GM19467 (cell line): ENCODE data around the gene IMMP2L.

Source experiments
- ATAC-seq: cut with Tn5 transposase; IDR thresholded peaks from one replicate; pipeline ENCODE4 v1.9.1; 2021; ENCODE audit warnings: mild to moderate bottlenecking, moderate library complexity; ENCODE audit not compliant: unreplicated experiment

IMMP2L gene

DNA sequence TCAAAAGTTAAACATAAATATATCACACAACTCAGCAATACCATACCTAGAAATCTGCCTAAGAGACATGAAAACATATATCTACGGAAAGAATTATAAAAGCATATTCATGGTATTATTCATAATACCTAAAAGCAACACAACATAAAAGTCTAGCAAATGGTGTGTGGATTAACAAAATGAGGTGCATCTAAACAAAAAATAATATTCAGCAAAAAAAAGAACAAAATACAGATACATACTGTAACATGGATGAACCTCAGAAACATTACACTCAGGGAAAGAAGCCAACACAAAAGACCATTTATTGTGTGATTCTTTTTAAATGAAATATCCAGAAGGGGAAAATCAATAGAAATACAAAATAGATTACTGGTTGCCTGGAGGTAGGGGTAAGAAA is 155.0 kb downstream of the IMMP2L start:
- ATAC-seq, result no peak

DNA sequence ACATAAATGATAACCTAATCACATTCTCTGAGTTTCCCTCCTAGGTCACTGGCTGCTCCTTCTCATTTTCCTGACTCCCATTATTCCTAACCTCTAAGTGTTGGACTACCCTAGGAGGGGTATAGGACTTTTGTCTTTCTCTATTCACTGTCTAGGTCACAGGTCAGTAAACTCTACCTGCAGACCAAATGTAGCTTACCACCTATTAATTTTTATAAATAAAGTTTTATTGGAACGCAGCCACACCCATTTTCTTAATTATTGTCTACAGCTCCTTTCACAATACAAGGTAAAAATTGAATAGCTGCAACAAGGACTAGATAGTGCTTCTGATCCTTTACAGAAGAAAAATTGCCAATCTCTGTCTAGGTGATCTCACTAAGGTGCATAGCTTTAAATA is 156.7 kb downstream of the IMMP2L start:
- ATAC-seq, result no peak

DNA sequence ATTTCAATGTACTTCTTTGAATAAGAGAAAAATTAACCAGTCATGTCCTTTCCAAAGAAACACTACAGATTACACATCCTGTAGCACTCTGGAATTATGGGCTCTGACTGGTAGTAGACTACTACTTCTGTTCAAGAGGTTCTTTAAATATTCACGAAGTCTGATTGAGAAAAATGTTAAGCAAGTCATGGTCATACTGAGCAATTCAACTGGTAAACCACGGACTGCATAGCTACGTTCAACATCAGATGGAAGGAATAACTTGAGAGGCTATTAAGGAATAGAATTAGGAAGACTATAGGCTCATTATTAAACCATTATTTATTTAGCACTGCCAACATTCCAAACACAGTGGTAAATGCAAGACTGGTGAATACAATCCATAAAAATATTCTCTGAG is 160.8 kb downstream of the IMMP2L start:
- ATAC-seq, result no peak

DNA sequence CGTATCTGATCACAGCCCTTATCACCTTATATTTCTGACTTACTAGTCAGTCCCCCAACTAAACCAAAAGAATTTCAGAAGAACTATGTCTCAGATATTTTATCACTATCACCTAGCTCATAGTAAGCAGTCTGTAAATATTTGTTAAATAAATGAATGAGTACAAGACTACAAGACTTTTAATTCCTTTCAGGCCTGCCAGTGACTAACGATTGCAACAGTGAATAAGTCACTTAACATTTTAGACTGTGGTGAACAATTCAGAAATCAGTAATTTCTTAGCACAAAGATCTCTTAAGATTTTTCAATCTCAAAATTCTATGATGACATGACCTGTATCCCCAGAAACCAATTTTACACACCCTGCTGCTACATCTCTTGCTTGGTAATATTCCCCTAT is 162.2 kb downstream of the IMMP2L start:
- no peak for ATAC-seq

DNA sequence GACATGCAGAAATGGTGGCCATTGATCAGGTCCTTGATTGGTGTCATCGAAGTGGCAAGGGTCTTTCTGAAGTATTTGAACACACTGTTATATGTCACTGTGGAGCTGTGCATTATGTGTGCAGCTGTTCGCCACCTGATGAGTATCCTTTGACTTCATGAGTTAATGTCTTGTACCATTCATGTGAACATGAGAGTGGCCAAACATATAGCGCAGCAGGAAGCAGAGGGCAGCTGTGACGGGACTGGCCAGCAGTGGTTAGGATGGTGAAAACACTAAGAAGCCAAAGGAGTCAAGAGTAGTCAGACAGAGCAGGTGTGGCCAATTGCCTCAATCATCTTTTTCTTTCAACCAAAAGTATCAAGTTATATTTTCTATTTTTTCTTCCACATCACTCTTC is 167.4 kb downstream of the IMMP2L start:
- no peak for ATAC-seq

DNA sequence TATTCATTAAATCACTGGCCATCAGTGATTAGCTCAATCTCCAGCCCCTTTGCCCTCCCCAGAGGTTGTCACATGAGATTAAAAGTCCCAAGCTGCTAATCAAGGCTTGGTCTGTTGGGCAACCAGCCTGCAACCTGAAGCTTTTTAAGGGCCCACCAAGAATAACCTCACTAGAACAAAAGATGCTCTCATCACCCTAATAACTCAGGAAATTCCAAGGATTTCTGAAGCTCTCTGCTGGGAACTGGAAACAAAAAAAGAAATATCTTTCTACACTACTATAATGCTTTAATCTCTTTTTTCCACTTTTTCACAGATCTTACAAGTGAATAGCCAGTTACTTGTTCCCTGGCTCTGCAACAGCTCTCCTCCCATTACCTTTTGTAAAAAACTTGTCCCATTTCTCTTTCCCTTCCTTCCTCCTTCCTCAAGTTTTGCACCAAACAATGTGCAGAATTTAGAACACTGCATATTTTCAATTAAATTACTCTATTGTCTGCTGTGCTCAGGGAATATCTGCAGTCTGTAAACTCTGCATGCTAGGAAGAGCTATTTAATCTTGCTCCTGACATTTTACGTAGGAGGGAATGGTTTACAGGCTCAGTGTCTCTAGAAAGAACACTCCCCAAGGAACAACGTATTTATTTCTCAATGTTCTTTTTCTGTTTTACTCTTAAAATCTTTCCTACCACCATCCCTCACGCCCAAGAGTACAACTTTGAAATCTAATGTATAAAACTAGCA is 169.1 kb downstream of the IMMP2L start:
- no peak for ATAC-seq

DNA sequence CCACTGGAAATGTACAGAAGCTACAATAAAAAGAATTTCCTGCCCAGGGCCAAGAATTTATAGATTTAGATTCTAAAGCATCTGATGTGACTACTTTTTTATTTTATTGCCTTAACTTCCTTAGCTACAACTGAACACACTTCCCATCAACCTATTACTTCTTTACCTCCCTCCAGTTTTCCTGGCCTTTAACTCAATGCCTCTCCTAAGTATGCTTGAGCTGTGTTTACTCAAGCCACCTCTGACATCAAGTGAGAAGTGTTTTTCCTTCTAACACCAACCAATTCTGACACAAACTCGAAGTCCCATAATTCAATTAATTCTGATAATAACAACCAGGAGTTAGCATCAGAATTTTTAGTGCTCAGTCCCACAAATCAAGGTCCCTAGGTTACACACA is 170.0 kb downstream of the IMMP2L start:
- no peak for ATAC-seq

DNA sequence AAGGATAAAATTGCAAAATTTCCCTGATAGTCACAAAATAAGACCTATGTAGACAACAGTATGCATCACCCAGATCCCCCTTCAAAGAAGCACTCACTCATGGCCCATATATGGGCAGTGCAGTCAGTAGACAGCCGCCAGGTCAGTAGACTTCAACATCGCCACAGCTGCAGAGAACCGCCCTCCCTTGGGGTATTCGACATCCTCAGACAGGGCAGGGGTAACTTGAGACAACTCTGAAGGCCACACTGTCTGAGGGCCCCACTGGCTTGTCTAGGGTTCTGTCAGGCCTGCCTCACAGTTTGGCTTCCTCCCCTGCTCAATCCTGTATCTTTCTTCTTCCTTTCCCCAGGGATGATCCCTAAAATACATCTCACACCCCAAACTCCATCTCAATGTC is 172.3 kb downstream of the IMMP2L start:
- ATAC-seq, result no peak

DNA sequence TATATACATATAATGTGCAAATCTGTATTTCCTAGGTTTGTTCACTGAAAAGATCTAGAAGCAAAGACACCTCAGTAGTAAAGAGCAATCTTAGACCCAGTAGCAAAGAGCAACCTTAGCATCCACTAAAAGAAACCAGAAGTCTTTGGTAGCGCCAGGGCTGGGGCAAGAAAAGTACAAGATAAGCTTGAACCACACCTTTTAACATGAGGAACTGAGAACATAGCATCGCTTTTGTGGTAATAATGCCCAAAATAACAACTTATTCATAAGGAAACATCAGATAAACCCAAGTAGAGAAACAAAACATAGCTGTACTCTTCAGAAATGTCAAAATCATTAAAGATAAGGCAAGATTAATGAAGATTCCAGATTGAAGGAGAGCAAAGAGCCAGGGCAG is 173.4 kb downstream of the IMMP2L start:
- ATAC-seq, result peak; percentile 64

DNA sequence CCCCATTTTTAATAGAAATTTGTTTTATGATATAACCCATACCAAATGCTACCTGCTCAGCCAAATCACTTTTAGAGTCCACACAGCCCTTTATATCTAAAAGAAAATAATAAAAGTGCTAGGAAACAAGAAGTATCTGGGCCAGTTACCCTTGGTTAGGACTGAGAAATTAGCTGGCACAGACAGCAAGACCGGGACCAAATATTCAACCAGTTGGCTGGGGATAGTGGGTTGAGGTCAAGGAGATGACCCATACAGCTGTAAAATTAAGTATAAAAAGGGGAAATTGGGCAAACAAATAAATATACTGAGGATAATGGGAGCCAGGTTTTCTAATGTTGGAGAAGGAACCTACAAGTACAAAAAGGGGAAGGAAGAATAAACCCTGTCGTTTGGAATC is 174.3 kb downstream of the IMMP2L start:
- ATAC-seq, result no peak

DNA sequence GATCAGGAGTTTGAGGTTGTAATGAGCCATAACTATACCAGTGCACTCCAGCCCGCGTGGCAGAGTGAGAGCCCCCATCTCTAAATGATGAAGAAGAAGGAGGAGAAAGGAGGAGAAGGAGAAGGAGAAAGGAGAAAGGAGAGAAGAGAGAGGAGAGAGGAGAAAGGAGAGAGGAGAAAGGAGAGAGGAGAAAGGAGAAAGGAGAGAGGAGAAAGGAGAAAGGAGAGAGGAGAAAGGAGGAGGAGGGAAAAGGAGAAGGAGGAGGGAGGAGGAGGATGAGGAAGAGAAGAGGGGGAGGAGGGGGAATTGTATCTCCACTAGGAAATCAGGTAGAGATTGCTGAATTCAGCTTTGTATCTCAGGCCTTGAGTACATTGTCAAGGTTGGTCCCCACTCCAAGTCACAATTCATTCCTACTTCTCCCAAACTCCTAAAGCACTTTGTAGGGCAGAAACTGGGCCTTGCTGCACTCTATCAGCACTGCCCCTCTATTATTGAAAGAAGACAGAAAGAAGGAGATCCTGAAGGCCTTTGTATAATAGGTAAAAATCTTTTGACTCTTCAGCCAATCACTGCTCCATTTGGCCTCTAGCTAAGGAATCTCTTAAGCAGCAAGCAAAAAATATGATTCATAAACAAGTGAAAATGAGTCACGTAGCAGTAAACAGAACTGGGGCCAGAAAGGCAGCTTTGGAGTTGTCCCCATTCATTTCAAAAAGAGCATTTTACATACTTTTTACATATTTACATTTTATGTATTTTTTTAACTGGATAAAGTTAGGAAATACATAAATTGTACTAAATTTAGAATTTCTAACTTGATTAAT is 178.0 kb downstream of the IMMP2L start:
- no peak for ATAC-seq

DNA sequence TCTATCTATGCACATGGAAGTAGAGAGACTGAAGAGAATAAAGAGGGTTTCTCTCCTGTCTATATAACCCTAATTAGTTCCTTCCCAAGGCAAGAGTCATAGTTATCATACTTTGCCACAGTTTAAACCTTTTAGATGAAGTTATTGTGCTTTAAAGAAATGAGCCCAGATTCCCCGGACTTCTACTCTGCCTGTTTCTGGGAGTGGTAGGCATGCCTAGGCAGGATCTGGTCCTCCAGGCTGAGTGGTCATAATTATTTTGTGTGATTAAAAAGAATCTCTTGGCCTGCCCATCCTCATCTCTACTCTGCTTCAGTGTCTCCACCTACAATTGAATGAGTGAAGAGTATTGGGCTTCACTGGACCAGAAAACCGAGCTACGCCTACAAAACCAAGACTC is 179.2 kb downstream of the IMMP2L start:
- ATAC-seq, result no peak

DNA sequence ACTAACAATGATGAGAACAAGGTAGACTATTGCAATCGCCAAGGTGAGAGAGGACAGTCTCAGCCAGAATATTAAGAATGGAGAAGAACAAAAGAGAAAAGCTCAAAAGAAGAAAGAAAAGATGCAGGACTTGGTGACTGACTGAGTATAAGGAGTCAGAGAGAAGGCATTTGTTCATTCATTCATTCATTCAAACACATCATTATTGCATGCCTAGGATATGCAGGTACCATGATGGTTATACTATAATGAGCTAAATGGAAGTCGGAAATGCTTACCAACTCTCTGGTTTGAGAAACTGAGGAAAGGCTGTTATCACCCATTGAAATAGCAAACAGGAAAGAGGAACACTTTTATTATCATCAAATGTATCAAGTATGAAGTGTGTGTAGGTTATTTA is 180.7 kb downstream of the IMMP2L start:
- ATAC-seq, result no peak

DNA sequence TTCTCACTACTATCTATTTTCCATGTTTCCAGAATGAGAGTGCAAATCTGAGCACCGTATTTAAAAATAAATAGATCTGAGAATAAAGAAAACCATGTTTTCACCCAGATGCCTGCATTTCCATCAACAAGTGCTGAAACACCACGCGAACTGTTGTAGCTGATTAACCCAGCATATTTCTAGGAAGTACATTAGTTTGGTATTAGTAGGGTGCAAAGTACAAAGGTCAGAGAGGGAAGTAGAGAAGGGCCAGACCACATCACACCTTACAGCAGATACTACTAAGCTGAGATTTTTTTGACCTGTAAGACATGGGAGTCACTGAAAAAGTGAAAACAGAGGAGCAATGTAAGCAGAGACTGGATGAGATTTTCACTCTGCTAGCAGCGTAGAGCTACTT is 181.3 kb downstream of the IMMP2L start:
- no peak for ATAC-seq

DNA sequence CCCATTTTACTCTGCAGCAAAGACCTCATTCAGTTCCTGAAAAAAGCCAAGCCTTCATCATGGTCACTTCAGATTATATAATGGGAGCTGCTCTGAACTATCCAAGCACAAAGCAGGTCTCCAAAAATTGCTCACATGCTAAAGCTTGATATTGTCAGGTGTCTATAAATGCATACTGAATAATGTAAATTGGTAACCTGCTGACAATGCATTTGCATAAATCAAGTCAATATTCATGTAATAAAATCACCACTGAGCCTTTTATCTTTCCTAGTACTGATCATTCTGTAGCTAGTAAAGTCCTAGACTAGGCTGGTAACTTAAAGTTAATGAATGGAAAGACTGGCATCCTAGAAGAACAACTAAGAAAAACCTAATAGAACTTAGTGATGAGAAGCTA is 188.3 kb downstream of the IMMP2L start:
- no peak for ATAC-seq

DNA sequence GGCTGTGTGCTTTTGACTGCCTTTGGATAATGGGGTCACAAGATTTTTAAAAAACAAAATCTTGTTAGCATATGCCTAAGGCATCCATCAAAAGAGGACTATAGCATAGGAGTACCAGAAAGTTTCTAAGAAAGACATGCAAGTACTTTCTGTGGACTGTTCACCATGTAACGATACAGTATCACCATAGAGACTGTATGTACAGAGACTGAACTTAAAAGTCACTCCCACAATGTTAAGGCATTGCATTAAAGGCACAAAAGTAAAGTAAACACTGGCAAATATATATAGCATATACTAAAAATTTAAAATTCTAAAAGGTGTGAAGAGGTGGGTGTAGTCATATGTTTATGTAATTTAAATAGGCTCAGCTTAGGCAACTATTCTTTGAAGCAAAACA is 190.9 kb downstream of the IMMP2L start:
- ATAC-seq, result no peak

DNA sequence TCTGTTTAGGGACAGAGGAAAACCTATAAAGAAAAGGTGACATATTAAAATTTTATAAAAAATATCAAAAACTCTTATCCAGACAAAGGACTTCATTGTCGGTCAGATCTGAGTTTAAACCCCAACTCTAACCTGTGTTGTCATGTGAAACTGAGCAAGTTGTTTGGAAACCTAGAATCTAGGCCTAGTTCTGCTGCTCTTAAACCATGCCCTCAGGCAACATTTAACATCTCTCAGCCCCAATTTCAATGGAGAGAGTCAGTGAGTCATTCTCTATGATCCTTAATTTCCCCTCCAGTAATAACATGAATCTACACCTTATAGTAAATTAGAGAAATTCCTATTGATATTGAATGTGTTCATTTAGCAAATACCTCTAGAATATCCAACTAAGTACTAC is 192.3 kb downstream of the IMMP2L start:
- ATAC-seq, result no peak

DNA sequence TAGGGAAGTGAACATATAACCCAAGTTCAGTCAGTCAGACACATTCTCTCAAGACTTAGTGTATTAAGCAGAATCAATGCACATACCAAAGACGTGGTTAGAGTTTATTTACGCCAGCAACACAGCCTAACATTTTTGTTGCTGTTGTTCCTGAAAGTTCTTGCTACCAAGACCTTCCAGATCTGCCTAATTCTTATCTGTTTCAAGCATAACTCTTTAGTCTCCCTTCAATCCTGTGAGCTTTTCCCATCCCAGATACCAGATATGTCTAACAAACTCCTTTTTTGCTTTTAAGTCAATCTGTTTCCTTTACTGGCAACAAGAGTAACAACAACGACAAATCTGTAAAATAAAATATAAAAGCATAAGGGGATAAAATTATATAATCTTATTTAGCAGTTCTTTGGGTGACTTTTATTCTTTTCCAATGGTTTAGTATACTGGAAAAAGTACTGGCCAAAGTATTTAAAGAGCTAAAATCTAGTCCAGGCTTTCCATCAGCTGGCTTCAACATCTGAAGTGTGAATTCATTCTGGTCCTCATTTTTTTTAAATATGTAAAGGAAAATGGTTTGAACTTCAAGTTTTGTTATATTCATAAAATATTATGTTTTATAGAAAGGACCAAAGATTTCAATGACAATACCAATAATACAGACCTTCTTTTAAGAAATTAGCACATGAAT is 193.8 kb downstream of the IMMP2L start:
- no peak for ATAC-seq

DNA sequence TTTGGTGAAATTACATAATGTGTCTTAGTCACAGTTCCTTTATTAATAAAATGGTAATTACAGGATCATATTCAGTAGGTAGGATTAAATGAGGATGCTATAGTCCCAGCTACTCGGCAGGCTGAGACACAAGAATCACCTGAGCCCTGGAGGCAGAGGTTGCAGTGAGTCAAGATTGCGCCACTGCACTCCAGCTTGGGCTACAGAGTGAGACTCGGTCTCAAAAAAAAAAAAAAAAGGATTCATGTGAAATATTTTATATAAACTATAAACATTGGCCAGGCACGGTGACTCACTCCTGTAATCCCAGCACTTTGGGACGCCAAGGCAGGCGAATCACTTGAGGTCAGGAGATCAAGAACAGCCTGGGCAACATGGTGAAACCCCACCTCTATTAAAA is 197.9 kb downstream of the IMMP2L start:
- ATAC-seq, result no peak

DNA sequence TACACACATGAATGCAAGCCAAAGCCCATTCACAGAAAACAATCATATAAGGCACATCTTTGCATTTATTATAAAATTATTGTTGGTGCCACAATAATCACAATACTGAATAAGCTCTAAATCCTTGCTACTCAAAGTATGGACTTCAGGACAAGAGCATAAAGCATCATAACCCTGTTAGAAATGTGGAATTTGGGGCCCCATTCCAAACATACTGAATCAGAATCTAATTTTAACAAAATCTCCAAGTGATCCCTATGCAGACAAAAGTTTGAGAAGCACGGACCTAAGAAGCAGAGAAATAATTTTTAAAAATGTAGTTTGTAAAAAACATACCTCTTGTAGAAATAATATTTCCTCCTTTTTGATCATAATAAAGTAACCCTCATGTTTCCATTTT is 199.2 kb downstream of the IMMP2L start:
- ATAC-seq, result no peak

DNA sequence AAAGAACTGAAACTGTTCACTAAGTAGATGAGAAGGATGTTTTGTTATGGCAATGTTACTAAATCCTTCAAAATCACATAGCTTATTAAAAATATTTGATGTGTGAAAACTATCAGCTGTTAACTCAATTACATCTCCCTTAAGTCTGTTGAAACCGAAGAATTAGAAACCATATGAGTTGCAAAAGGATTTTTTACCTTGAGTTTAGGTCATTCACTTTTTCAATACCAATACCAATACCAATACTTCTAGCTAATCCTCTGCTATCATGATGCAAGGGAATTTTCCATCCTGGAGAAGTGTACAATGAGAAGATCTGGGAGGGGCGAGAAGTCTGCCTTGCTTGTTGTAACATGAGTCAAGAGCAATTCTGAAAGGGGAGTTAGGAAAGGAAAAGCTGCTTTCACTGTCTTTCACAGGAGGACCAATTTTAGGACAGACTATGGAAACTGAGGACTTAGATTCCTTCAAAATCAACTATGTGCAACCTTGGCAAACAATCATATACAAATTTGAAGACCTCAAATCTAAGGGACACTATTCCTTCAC is 199.7 kb downstream of the IMMP2L start:
- ATAC-seq, result no peak

DNA sequence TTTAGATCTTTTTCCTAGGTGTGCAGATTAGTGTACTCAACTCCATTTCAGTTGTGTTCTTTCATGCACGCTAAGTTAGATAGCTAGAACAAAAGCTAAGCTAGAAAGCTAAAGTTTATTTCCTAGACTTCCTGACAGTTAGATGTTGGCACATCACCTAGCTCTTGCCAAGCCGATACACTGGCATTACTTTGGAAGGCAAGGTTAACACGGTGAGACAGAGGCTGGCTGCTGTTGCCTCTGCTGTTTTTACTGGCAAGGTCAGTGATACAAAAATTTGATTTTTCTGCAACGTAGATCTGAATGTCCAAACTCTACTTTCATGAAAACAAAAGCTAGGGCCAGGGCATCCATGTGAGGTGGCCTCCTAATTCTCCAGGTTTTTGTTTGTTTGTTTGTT is 203.4 kb downstream of the IMMP2L start:
- ATAC-seq, result no peak
